Fibroblast of gingiva (primary cell): ENCODE data around the gene WDR1.

ENCODE experiments used
- DNase-seq: peaks from one replicate; pipeline ENCODE4 v3.0.0-alpha.2; 2011; ENCODE audit warnings: low read depth

The WDR1 gene

GRCh38 chr4:10066670-10067651 is 49.6 kb downstream of the WDR1 start:
- no peak for DNase-seq

GRCh38 chr4:10066206-10066605 is 50.4 kb downstream of the WDR1 start:
- no peak for DNase-seq

- DNase-seq, result peak; percentile 84
Observed at GRCh38 chr4:10063544-10064300, 52.9 kb downstream of the WDR1 start.

GRCh38 chr4:10061650-10062415 is 54.8 kb downstream of the WDR1 start:
- no peak for DNase-seq

GRCh38 chr4:10058371-10058770 is 58.2 kb downstream of the WDR1 start:
- no peak for DNase-seq

GRCh38 chr4:10057023-10057395 is 59.6 kb downstream of the WDR1 start:
- DNase-seq, result no peak

GRCh38 chr4:10056334-10057022 is 60.1 kb downstream of the WDR1 start:
- DNase-seq, result no peak

- DNase-seq, result no peak
Observed at GRCh38 chr4:10055871-10056270, 60.7 kb downstream of the WDR1 start.

- no peak for DNase-seq
Observed at GRCh38 chr4:10054571-10055041, 62.0 kb downstream of the WDR1 start.

- no peak for DNase-seq
Observed at GRCh38 chr4:10053635-10054453, 62.8 kb downstream of the WDR1 start.

GRCh38 chr4:10051517-10052135 is 65.0 kb downstream of the WDR1 start:
- DNase-seq, result no peak

GRCh38 chr4:10050721-10051120 is 65.9 kb downstream of the WDR1 start:
- DNase-seq, result no peak

GRCh38 chr4:10050261-10050661 is 66.3 kb downstream of the WDR1 start:
- DNase-seq, result no peak

- DNase-seq, result no peak
Observed at GRCh38 chr4:10048941-10049697, 67.5 kb downstream of the WDR1 start.

- no peak for DNase-seq
Observed at GRCh38 chr4:10047967-10048366, 68.6 kb downstream of the WDR1 start.

- no peak for DNase-seq
Observed at GRCh38 chr4:10046471-10046870, 70.1 kb downstream of the WDR1 start.

GRCh38 chr4:10045481-10045880 is 71.1 kb downstream of the WDR1 start:
- no peak for DNase-seq

GRCh38 chr4:10041036-10041435 is 75.6 kb downstream of the WDR1 start:
- no peak for DNase-seq
